ENCODE data around the gene TRPM3.

The TRPM3 gene

DNA sequence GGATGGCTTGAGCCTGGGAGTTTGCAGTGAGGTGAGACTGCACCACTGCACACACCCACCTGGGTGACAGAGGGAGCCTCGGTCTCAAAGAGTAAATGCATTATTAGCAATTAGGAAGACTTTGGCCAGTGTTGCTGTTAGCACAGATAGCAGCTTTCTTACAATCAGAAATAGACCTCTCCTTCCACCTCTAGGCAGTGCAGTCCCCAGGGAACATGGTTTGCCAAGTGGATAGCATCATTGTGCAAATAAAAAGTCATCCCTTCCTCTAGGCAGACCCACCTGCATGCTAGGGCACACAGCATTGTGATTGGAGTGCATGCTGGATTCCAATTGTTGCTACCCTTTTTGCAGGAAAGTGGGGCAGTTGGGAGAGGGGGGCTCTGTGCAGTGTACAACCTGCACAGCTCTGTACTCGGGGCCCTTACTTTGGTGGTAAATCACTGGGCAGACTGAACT, 629.1 kb downstream of the TRPM3 start:
- no peak for DNase-seq (ENCODE audit: low read depth in 1 of 2, low spot score in 1 of 2)

GRCh38 chr9:70491426-70492318, 629.7 kb downstream of the TRPM3 start:
- DNase-seq (ENCODE audit: low read depth in 1 of 2, low spot score in 1 of 2) = no peak

DNA sequence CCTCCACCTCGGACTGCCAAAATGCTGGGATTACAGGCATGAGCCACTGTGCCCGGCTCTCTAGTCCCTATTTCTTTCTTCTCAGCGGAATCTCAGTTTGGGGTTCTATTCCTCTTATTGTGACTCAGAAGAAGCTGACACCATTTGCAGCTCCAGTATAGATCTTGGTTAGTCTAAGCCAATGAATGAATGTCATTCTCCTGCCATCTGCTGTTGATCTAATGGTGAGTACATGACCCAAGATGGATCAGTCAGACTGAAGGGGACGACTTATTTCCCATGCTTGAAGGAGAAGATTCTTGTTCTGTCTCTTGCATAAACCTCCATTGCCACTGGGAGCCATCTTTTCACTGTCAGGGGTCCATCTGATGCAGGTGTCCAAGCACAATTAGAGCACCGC, 630.9 kb downstream of the TRPM3 start:
- DNase-seq (ENCODE audit: low read depth in 1 of 2, low spot score in 1 of 2) = no peak

- no peak for DNase-seq (ENCODE audit: low read depth in 1 of 2, low spot score in 1 of 2)
These were observed 632.7 kb downstream of the TRPM3 start for GRCh38 chr9:70488793-70489105.

DNA sequence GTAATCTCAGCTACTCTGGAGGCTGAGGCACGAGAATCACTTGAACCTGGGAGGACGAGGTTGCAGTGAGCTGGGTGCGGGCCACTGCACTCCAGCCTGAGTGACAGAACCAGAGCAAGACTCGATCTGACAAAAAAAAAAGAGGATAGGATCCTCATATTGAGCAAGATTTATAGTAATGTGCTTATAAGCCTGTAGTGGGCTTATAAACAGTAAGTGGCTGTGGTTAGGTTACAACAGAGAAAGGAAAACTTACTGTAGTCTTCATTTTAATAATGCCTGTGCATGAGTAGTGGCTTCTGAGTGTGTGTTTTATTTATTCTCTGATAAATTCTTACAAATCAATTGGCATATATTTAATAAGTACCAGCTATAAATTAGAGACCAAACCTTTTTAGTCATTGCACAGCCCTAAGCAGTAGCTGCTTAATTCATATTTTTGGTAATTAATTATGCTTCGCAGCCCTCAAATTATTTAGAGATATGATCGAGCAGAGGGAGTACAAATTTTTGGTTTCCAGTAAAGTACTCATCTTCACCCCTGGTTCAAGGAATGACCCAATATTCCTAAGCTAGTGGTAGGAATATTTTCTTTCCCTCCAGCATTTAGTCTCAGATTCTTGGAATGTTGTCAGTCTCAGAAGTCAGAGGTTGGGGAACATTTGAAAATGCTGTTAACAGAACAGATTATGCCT, 633.2 kb downstream of the TRPM3 start:
- DNase-seq (ENCODE audit: low read depth in 1 of 2, low spot score in 1 of 2) = no peak

DNA sequence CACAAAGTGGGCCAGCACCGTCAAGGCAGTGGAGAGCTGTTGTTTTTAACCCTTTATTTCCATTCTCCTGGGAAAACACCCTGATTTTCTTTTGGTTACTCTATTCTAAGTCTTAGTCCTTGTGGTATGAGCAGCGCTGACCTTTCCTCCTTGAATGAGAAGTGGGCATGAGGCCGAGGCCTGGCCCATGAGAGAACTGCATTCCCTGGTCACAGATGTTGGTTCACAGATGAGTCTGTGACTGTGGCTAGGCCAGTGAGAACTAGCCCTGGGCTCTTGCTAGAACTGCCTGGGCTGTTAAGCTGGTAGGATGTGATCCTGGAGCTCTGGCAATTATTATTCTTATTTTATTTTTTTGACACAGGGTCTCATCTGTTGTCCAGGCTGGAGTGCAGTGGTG, 635.3 kb downstream of the TRPM3 start:
- DNase-seq (ENCODE audit: low read depth in 1 of 2, low spot score in 1 of 2) = no peak

DNA sequence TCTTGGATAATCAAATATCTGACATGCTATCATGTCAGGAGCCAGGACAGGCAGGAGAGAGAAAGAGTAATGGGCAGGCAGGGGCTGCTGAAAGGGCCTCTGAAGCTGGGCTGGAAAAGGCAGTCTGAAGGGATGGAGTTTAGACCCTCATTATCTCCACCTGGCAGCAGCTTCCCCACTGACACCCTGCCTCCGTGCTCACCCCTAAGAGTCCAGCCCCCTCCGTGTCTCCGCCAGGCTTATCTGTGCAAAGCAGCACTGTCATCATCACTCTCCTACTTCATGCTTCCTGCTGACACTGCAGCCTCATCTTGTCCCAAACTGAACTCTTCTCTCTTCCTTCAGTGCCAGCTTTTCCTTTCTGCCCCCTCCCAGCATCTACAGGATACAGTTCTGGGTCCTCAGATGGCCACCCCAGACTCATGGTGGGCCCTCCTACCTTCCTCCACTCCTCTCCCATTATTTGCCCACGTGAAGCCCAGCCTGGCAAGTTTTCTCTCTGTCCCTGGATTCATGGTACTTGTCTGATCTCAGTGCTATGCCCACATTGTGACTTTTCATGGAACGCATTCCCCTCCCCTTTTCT, 636.1 kb downstream of the TRPM3 start:
- no peak for DNase-seq (ENCODE audit: low read depth in 1 of 2, low spot score in 1 of 2)

DNA sequence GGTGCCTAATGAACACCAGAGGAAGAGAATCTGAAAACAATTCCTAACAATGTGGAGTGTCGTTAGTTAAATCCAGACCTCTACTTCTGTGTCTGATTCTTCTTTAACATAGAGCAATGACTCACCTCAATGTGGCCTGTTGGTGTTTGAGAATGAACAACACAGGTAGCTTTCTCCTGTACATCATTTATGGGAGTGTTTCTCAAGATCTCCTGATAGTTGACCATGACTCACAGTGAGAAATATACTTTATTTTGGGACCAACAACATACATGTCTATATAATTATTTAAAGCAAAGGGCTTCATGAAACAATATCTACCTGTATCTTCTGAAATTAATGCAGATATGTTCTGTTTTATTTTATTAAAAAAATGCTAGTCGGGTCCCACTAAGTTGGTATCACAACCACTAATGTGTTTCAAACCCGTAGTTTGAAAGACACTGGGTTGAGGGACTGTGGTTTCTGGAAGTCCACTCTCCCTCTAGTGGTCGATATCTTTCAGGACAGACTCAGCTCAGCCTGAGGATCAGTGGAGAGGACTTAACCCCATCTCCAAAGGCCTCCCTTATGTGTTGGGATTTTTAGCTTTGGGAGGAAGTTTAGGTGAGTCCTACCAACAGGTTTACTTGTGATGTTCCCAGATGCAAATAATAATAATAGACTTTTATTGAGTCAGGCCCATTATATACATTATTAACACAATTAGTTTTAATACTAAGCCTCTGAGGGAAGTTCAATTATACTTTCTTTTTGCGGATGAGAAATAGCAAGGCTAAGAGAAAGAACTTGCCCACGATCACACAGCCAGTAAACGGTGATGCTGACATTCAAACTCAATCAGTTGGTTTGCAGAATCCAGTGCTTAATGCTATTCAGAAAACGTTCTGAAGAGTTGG, 636.9 kb downstream of the TRPM3 start:
- no peak for DNase-seq (ENCODE audit: low read depth in 1 of 2, low spot score in 1 of 2)

DNA sequence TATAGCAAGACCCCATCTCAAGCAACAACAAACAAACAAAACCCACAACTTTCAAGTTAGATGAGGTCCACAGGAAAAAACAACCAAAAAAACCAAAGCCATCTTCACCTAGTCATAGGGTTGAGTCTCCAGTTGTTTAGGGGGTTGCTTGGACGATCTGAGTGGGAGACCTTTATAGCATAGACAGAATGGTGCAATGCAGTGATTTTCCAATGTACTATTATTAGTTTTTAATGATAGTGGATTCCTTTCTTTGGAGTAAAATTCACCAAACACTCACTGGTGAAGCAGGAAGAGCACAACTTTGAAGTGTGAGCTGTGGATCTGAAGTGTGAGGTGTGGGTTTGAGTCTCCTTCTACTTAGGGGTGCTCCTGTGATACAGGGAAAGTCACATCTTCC, 640.0 kb downstream of the TRPM3 start:
- no peak for DNase-seq (ENCODE audit: low read depth in 1 of 2, low spot score in 1 of 2)

DNA sequence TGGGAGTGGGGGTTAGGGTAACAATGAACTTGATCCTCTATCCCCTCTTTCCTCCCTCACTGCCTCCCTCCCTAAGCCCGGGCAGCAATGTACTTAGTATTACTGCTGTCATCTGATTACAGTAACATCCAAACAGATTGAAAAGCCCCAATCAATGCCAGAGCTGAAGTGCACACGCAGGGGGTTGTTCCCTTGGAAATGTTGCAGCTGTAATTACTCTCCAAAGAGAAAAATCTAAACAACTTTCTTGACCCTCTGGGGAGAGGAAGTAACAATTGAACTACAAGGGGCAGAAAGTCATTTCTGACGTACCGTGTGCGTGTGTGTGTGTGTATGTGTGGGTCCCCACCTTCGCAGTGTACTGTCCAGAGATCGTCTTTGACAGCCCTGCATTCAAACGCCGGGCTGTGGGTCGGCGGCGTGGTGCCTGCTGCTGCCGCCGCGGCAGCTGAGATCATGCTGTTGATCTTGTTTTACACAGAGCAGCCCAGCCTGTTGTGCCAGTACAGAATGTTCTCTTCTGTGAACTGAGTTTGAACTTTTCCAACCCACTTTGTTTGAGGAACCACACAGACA, 640.9 kb downstream of the TRPM3 start:
- no peak for DNase-seq (ENCODE audit: low read depth in 1 of 2, low spot score in 1 of 2)

DNA sequence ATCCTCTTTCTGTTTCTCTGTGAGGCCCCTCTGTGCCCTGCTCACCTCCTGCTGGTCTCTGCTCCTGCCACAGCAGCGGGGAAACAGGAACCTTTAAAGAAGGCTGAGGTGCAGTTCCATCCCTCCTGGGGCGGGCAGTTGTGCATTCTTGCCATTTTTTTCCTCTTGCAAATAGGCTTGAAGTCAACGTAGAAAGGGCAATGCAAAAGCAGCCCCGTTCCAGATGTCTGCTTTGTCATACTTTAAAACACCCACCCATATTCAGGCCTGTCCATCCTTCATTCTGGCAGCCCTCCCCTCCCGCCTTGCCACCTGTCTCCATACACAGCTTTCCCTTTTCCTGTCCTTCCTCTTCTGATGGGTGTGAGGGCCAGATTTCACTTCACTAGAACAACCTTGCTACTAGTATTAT, 641.5 kb downstream of the TRPM3 start:
- DNase-seq (ENCODE audit: low read depth in 1 of 2, low spot score in 1 of 2) = no peak

Data from stimulated activated CD4-positive, alpha-beta T cell treated with anti-CD3 and anti-CD28 coated beads, Interleukin-15, amount 100 ng/mL, for 1 hour (primary cell).